ENCODE data around the gene STIM2.
"Not testable (repeated sequence)": the region's sequence is repeated elsewhere in the genome, so short reads cannot be mapped to it uniquely, and the experiment has no call there.

Gene STIM2

GRCh38 chr4:26953770-26954423 is 93.3 kb downstream of the STIM2 start:
- no peak for DNase-seq (ENCODE audit: low spot score)

GRCh38 chr4:26955241-26955640 is 94.6 kb downstream of the STIM2 start:
- no peak for DNase-seq (ENCODE audit: low spot score)

- no peak for DNase-seq (ENCODE audit: low spot score)
These were observed 98.4 kb downstream of the STIM2 start for GRCh38 chr4:26958925-26959653.

GRCh38 chr4:26959654-26960047 is 99.0 kb downstream of the STIM2 start:
- no peak for DNase-seq (ENCODE audit: low spot score)

- no peak for DNase-seq (ENCODE audit: low spot score)
These were observed 102.1 kb downstream of the STIM2 start for GRCh38 chr4:26962720-26963119.

GRCh38 chr4:26964512-26964911 is 103.9 kb downstream of the STIM2 start:
- DNase-seq (ENCODE audit: low spot score), result peak; percentile 7

- no peak for DNase-seq (ENCODE audit: low spot score)
These were observed 104.4 kb downstream of the STIM2 start for GRCh38 chr4:26964994-26965393.

- DNase-seq (ENCODE audit: low spot score), result not testable (repeated sequence)
These were observed 115.0 kb downstream of the STIM2 start for GRCh38 chr4:26975464-26976181.

GRCh38 chr4:26978387-26979053 is 117.9 kb downstream of the STIM2 start:
- no peak for DNase-seq (ENCODE audit: low spot score)

- no peak for DNase-seq (ENCODE audit: low spot score)
These were observed 124.3 kb downstream of the STIM2 start for GRCh38 chr4:26984896-26985295.

- no peak for DNase-seq (ENCODE audit: low spot score)
These were observed 125.2 kb downstream of the STIM2 start for GRCh38 chr4:26985873-26986272.

- DNase-seq (ENCODE audit: low spot score), result no peak
These were observed 126.5 kb downstream of the STIM2 start for GRCh38 chr4:26987191-26987590.

GRCh38 chr4:26991057-26991456 is 130.4 kb downstream of the STIM2 start:
- no peak for DNase-seq (ENCODE audit: low spot score)

- no peak for DNase-seq (ENCODE audit: low spot score)
These were observed 132.2 kb downstream of the STIM2 start for GRCh38 chr4:26992657-26993361.

- no peak for DNase-seq (ENCODE audit: low spot score)
These were observed 132.9 kb downstream of the STIM2 start for GRCh38 chr4:26993539-26993938.

GRCh38 chr4:26993967-26994366 is 133.3 kb downstream of the STIM2 start:
- DNase-seq (ENCODE audit: low spot score), result no peak

GRCh38 chr4:26995316-26995715 is 134.7 kb downstream of the STIM2 start:
- DNase-seq (ENCODE audit: low spot score), result no peak

- no peak for DNase-seq (ENCODE audit: low spot score)
These were observed 136.1 kb downstream of the STIM2 start for GRCh38 chr4:26996745-26997144.

GRCh38 chr4:26999689-27000088 is 139.0 kb downstream of the STIM2 start:
- DNase-seq (ENCODE audit: low spot score), result no peak

- DNase-seq (ENCODE audit: low spot score), result no peak
These were observed 139.5 kb downstream of the STIM2 start for GRCh38 chr4:27000122-27000521.

GRCh38 chr4:27000820-27001219 is 140.2 kb downstream of the STIM2 start:
- no peak for DNase-seq (ENCODE audit: low spot score)

All from AG08395 (cell line).